Mucosa of stomach (tissue), 1 donor: Measurements from ENCODE around the gene LRMDA.

Experiments used
- H3K27me3 ChIP-seq: one replicate; pipeline ENCODE4 v1.7.0; 2013; ENCODE audit warnings: mild to moderate bottlenecking, low read length; ENCODE audit not compliant: control insufficient read depth, insufficient read depth
- H3K36me3 ChIP-seq: one replicate; pipeline ENCODE4 v1.7.0; 2013; ENCODE audit warnings: low read length; ENCODE audit not compliant: control insufficient read depth, insufficient read depth
- H3K4me1 ChIP-seq: one replicate; pipeline ENCODE4 v1.7.0; 2013; ENCODE audit warnings: mild to moderate bottlenecking, low read length; ENCODE audit not compliant: control insufficient read depth, insufficient read depth
- H3K4me3 ChIP-seq: one replicate; pipeline ENCODE4 v1.7.0; 2013; ENCODE audit warnings: low read length
- H3K9ac ChIP-seq: one replicate; pipeline ENCODE4 v1.7.0; 2013; ENCODE audit warnings: mild to moderate bottlenecking, low read length, moderate library complexity
- H3K9me3 ChIP-seq: one replicate; pipeline ENCODE4 v1.7.0; 2013; ENCODE audit warnings: mild to moderate bottlenecking, low read length, moderate library complexity; ENCODE audit not compliant: control insufficient read depth
- donor health status: Pancreatic carcinoma.

LRMDA gene

DNA sequence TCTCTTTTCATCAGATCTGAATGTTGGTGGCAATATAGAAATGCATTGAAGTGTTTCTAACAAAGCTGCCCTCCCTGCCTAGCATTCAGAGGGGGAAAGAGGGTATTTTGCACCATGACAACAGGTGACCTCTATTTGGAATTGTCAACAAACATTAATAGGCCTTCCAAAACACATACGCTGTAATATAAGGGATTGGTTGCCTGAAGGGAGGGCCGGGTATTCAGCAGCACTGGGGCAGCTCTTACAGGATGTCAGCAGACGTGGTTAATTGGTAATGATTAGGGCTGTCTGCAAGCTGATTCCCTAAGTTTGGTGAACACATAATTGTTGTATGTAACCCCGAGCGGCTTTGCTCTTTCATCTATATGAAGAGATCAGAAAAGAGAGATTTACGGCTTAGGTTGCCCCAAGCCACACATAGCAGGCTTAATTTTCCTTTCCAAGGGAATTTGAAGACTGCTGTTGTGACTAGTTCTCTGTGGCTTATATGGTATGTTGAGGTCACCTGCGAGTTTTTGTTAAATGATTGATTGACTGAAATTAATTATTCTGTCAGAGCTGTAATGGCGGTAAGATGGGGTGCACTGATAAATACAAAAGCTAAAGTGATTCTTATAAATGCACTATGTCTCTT, 759.3 kb downstream of the LRMDA start:
- H3K36me3 ChIP-seq = no peaks in the 10 kb centered on the region
- no peak overlapping the region for H3K4me3 ChIP-seq
- H3K27me3 ChIP-seq = no peaks in the 10 kb centered on the region
- no peaks in the 10 kb centered on the region for H3K4me1 ChIP-seq
- no peak overlapping the region for H3K9ac ChIP-seq
- H3K9me3 ChIP-seq = no peaks in the 10 kb centered on the region

DNA sequence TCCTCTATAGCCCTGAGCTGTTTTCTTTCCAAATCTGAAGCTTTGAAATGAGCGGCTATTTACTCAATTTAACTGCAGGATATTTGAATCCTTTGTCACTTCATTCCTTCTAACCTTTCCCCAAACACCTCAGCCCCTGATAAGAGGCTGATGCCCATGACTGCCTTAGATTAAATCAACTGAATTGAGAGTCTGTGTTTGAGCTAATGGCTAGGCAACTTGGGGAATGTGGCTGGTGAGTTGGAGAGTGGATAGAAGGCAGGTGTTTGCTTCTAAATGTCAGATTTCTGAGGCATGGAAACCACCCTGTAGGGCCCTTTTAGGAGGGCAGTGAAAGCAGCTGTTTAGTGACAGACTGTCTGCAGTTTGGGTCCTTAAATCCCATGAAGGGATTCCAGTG, 759.9 kb downstream of the LRMDA start:
- no peaks in the 10 kb centered on the region for H3K36me3 ChIP-seq
- no peak overlapping the region for H3K4me3 ChIP-seq
- no peaks in the 10 kb centered on the region for H3K4me1 ChIP-seq
- no peaks in the 10 kb centered on the region for H3K27me3 ChIP-seq
- H3K9ac ChIP-seq = no peak overlapping the region
- no peaks in the 10 kb centered on the region for H3K9me3 ChIP-seq

DNA sequence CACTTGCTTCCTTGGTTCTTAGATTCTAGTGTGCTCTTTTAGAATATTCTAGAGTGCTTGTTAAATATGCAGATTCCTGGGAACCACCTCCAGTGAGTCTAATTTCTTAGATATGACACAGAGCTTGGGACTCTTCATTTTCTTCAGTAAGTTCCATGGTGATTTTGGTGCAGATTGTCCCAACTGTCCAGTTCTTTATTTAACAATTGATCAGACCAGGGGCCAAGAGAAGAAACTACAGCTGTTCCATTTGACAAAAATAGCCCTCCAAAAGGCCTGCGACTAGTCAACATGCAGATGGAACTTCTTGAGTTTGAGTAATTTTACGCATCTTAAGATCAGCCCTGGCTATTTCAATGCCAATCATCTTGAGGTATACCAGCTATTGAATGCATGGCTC, 760.7 kb downstream of the LRMDA start:
- Histone ChIP-seq H3K4me1 (no peaks in the 10 kb centered on the region), H3K9me3 (no peaks in the 10 kb centered on the region), H3K27me3 (no peaks in the 10 kb centered on the region), H3K4me3 (no peak overlapping the region), H3K36me3 (no peaks in the 10 kb centered on the region), H3K9ac (no peak overlapping the region)

DNA sequence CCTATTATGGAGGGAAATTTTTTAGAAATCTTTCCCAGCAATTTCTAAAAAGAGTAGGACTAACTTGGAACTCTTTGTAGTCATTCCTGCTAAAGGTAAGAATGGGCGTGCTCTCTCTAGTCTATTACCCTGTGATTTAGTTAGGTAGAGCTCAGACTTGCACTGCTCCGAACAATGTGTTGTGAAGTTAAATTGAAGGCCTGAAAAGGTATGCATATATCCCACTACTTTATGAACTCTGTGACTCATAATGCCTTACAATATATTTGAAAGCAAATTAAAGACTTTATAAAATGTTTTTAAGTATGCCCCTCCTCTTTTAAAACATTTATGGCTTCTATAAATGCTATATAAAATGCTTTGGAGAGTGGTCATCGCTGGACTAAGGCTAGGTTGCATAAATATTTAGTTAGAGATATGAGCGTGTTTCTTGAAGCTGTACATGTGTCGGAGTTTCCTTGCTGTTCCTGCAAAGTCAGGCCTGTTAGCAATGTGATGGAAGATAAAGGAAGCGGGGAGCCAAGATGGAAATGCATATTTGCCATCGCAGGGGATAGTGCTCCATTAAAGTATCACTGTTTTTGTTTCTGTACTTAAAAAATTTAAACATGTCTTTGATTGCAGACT, 761.4 kb downstream of the LRMDA start:
- H3K9ac ChIP-seq = no peak overlapping the region
- H3K36me3 ChIP-seq = no peaks in the 10 kb centered on the region
- H3K4me1 ChIP-seq = no peaks in the 10 kb centered on the region
- H3K4me3 ChIP-seq = no peak overlapping the region
- H3K27me3 ChIP-seq = no peaks in the 10 kb centered on the region
- H3K9me3 ChIP-seq = no peaks in the 10 kb centered on the region

DNA sequence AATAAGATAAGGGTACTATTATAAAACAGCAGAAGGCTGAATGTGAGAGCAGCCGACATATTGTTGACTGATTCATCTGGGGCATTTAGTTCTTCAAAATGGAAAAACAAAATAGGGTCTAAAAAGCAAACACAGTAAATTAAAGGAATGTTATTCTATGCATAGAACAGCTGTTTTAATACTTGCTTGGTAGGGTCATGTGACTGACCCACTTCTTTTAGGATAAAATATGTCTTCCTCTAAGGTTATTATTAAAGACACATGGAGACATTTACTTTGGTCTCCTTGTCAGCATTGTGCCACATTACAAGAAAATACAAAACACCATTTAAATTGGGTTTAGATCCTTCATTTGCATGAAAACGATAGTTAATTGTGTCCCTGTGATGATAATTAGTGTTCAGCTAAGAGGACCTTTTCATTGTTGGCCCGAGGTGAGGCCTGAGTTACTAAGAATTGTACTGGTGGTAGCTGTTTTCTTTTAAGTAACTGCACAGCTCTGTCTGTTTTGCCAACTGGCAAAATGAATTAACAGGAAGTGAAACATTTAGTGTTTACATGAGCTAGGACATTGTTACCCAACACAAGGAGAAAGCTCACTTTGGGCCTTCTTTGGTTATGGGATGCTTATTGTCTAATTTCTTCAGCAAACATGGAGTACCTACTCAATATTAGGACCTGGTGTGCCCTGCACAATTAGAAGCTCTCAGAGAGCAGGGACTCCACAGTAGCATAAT, 764.4 kb downstream of the LRMDA start:
- no peaks in the 10 kb centered on the region for H3K27me3 ChIP-seq
- no peaks in the 10 kb centered on the region for H3K36me3 ChIP-seq
- H3K9ac ChIP-seq = no peak overlapping the region
- H3K4me1 ChIP-seq = no peaks in the 10 kb centered on the region
- no peak overlapping the region for H3K4me3 ChIP-seq
- H3K9me3 ChIP-seq = no peaks in the 10 kb centered on the region

DNA sequence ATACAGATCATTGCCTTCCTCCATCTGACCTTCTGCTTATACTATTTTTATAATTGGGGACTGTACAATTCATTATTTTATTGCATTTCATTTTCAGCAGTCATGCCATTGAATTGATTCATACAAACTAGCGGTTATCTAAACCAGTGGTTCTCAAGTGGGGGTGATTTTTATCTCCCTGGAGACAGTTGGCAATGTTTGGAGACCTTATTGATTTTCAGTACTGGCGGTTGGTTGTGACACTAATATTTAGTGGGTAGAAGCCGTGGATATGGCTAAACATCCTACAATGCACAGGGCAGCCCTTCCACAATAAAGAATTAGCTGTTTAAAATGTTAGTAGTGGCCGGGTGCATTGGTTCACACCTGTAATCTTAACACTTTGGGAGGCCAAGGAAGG, 765.9 kb downstream of the LRMDA start:
- Histone ChIP-seq H3K9ac (no peak overlapping the region), H3K4me1 (no peaks in the 10 kb centered on the region), H3K4me3 (no peak overlapping the region)

DNA sequence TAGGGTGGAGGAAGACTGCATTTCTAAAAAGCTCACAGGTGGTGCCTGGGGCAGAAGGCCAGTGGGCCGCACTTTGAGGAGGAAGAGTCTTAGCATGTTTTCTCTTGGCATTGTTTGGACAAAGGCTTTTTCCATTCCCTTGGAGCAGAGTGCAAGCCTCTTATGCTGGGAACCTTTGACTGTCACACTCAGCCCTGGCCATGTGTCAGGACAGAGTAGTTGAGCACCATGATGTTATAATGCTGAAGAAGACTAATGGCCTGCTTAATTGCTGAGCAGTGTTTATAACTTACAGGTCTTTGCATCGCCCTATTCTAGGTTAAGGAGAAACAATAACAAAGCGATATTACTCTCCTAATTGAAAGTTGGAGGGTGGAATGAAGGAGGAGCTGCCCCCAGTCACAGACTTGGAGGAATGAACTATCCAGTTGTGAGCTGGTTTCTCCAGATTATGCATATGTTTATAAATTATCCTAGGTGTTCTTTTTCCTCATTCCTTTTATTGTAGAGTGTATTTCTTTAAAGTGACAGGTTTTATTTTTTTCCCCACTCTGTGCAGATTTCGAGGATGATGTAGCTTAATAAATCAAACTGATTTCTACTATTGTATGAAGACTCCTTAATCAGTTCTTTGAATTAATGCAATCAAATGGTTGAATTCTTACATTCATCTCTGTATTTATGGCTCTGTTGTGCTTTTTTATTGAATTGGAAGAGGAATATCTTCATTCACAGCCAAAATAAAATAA, 767.0 kb downstream of the LRMDA start:
- Histone ChIP-seq H3K36me3 (no peaks in the 10 kb centered on the region), H3K4me1 (no peaks in the 10 kb centered on the region), H3K9me3 (no peaks in the 10 kb centered on the region), H3K4me3 (no peak overlapping the region), H3K9ac (no peak overlapping the region), H3K27me3 (no peaks in the 10 kb centered on the region)

More for the DNA sequence above, 765.9 kb downstream of the LRMDA start:
- no peaks in the 10 kb centered on the region for H3K9me3 ChIP-seq
- H3K36me3 ChIP-seq = no peaks in the 10 kb centered on the region
- no peaks in the 10 kb centered on the region for H3K27me3 ChIP-seq

DNA sequence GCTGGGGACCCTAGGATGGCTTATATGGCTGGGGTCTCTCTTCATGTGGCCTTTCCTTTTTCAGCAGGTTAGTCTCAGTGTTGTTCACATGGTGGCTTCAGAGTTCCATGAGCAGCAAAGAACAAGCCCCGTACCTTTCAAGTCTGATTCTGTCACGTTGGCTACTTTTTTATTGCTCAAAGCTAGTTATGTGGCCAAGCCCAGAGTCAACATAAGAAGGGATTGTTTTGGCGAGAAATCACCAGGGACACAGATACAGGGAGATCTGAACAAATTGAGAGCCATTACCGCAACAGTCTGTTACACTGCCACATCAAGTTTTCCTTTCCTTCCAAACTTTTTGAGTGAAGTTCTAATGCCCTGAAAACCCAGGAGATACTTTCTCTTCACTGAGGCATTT, 770.5 kb downstream of the LRMDA start:
- Histone ChIP-seq H3K27me3 (no peaks in the 10 kb centered on the region), H3K9me3 (no peaks in the 10 kb centered on the region), H3K4me3 (no peak overlapping the region), H3K36me3 (no peaks in the 10 kb centered on the region), H3K9ac (no peak overlapping the region), H3K4me1 (no peaks in the 10 kb centered on the region)

DNA sequence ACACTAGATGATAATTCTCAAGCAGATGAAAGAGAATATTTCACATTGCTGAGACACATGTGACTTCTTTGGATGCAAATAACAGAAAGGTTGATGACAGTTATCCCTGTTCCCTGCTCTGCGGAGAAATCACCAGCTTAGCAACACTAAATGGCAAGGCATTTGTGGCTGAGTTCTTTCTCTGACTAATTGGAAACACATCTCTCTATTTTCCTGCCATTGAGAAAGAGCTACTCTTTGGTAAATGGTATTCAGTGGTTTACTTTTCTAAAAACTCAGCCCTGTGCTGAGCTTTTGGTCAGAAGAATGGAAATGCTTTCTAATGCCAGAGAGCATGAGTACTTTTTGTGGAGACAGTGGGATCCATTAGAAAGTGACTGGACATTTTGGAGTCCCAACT, 771.4 kb downstream of the LRMDA start:
- no peak overlapping the region for H3K9ac ChIP-seq
- no peaks in the 10 kb centered on the region for H3K27me3 ChIP-seq
- H3K4me1 ChIP-seq = no peaks in the 10 kb centered on the region
- H3K4me3 ChIP-seq = no peak overlapping the region
- no peaks in the 10 kb centered on the region for H3K9me3 ChIP-seq
- H3K36me3 ChIP-seq = no peaks in the 10 kb centered on the region

DNA sequence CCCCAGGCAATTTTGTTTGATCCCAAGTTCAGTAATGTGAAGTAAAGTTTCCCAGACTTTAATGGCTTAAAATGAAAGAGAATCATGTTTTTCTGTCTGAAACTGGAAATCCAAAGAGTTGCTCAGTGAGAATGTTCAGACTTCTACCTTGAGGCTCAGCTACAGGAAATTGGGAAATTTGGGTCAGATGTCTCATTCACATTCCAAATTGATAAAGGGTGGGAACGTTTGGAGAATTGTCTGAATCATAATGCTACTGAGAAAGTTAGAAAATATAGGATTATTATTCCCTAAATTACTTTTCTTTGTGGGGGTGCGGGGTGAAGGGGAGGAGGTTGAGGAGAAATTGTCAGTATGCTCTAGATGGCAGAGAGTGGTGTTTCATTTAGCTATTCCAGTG, 773.9 kb downstream of the LRMDA start:
- Histone ChIP-seq H3K27me3 (no peaks in the 10 kb centered on the region), H3K4me1 (no peaks in the 10 kb centered on the region), H3K36me3 (no peaks in the 10 kb centered on the region), H3K9ac (no peak overlapping the region), H3K4me3 (no peak overlapping the region), H3K9me3 (no peaks in the 10 kb centered on the region)

DNA sequence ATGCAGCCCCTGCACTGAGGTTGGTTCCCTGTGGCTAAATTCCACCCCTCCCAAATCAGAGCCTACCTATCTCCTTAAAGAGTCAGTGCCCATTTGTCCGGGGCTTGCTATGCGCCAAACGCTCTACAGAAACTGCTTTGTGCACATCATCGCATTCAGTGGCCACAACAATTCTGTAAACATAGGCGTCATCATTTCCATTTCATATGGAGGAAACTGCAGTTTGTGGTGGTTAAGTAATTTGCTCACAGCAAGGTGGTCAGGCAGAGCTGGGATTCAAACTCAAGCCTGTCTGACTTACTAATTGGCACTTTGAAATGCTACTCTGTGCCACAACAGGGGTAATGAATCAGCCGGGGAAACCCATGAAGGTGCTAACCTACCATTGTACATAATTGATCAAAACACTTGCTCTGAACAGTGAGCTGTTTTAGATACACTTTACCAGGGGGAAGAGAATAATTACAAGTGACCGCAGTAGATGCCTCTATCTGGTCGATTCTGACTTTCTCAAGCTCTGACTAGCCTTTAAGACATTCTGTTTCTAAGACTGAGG, 775.5 kb downstream of the LRMDA start:
- Histone ChIP-seq H3K9ac (no peak overlapping the region), H3K27me3 (no peaks in the 10 kb centered on the region), H3K4me1 (no peaks in the 10 kb centered on the region), H3K4me3 (no peak overlapping the region), H3K36me3 (no peaks in the 10 kb centered on the region), H3K9me3 (no peaks in the 10 kb centered on the region)

DNA sequence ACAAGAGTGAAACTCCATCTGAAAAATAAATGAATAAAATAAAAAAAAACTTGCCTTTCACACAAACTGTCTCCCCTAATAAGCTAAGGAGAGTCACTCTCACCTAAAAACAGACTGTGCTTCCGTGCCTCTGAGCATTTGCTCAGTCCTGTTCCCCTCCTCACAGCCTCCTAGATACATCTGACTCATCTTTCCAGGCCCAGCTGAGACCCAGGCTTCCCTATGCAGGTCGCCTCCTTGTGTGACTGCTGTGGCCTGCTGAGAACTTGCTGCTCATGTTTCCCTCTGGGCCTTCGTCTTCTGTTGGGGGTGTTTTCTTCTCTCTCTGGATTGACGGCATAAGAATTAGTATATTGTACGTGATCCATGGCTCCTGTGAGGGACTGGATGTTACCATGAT, 777.7 kb downstream of the LRMDA start:
- H3K4me1 ChIP-seq = no peaks in the 10 kb centered on the region
- H3K9ac ChIP-seq = no peak overlapping the region
- H3K4me3 ChIP-seq = no peak overlapping the region
- no peaks in the 10 kb centered on the region for H3K36me3 ChIP-seq
- no peaks in the 10 kb centered on the region for H3K27me3 ChIP-seq
- H3K9me3 ChIP-seq = no peaks in the 10 kb centered on the region
